Activated naive CD4-positive, alpha-beta T cell treated with anti-CD3 and anti-CD28 coated beads, Interleukin-2, amount 50 U/mL, for 24 hours (primary cell): Measurements from ENCODE around the gene HNRNPL.
"Not testable (repeated sequence)": the region's sequence is repeated elsewhere in the genome, so short reads cannot be mapped to it uniquely, and the experiment has no call there.

Experiments
- H3K27ac Mint-ChIP-seq: one replicate; pipeline ENCODE4 v1.8.0; 2021; ENCODE audit warnings: mild to moderate bottlenecking, mixed read lengths
- H3K27me3 Mint-ChIP-seq: one replicate; pipeline ENCODE4 v1.8.0; 2021; ENCODE audit warnings: mixed read lengths
- H3K36me3 Mint-ChIP-seq: one replicate; pipeline ENCODE4 v1.8.0; 2021; ENCODE audit warnings: mixed read lengths
- H3K4me1 Mint-ChIP-seq: one replicate; pipeline ENCODE4 v1.8.0; 2021; ENCODE audit warnings: mixed read lengths
- H3K4me3 Mint-ChIP-seq: one replicate; pipeline ENCODE4 v1.8.0; 2021; ENCODE audit warnings: mild to moderate bottlenecking, mixed read lengths
- H3K9me3 Mint-ChIP-seq: one replicate; pipeline ENCODE4 v1.8.0; 2021; ENCODE audit warnings: mixed read lengths

HNRNPL gene

GRCh38 chr19:38877781-38878574 lies 28.2 kb upstream of the HNRNPL start, which contains the start of gene RINL:
TSS of gene RINL (minus strand) at chr19:38878275. CDS start at chr19:38876742, 1,533 bp downstream.
- Mint-ChIP-seq H3K4me1 (peaks cover 25% of the 10 kb centered on the region), H3K9me3 (no peaks in the 10 kb centered on the region), H3K4me3 (peak within 1 kb of the TSS; percentile 90), H3K27ac (peak within 1 kb of the TSS; percentile 86), H3K36me3 (peaks cover 3% of the 10 kb centered on the region), H3K27me3 (no peaks in the 10 kb centered on the region)

GRCh38 chr19:38875656-38876395 lies 26.0 kb upstream of the HNRNPL start:
- Mint-ChIP-seq H3K36me3 (peaks cover 3% of the 10 kb centered on the region), H3K4me1 (peaks cover 30% of the 10 kb centered on the region), H3K27me3 (no peaks in the 10 kb centered on the region), H3K27ac (no peak overlapping the region), H3K4me3 (peak overlapping the region; percentile 49), H3K9me3 (no peaks in the 10 kb centered on the region)

GRCh38 chr19:38873400-38873799 lies 23.6 kb upstream of the HNRNPL start:
- not testable (repeated sequence) for H3K9me3 Mint-ChIP-seq, H3K4me3 Mint-ChIP-seq, H3K36me3 Mint-ChIP-seq, H3K27me3 Mint-ChIP-seq
- H3K4me1 Mint-ChIP-seq: peaks cover 45% of the 10 kb centered on the region
- peak overlapping the region; percentile 76 for H3K27ac Mint-ChIP-seq

- Mint-ChIP-seq H3K27ac (peak overlapping the region; percentile 77), H3K4me3 (peak overlapping the region; percentile 92), H3K27me3 (no peaks in the 10 kb centered on the region), H3K36me3 (peaks cover 5% of the 10 kb centered on the region), H3K9me3 (no peaks in the 10 kb centered on the region), H3K4me1 (peaks cover 38% of the 10 kb centered on the region)
These were observed 20.8 kb upstream of the HNRNPL start for GRCh38 chr19:38870612-38871011.

- H3K27me3 Mint-ChIP-seq: no peaks in the 10 kb centered on the region
- H3K4me1 Mint-ChIP-seq: peaks cover 42% of the 10 kb centered on the region
- peaks cover 5% of the 10 kb centered on the region for H3K36me3 Mint-ChIP-seq
- peak overlapping the region; percentile 93 for H3K27ac Mint-ChIP-seq
- H3K9me3 Mint-ChIP-seq: no peaks in the 10 kb centered on the region
- peak overlapping the region; percentile 92 for H3K4me3 Mint-ChIP-seq
These were observed 20.2 kb upstream of the HNRNPL start for GRCh38 chr19:38869836-38870607.

GRCh38 chr19:38869160-38869835 lies 19.5 kb upstream of the HNRNPL start:
- Mint-ChIP-seq H3K36me3 (peaks cover 5% of the 10 kb centered on the region), H3K9me3 (no peaks in the 10 kb centered on the region), H3K27me3 (no peaks in the 10 kb centered on the region), H3K4me1 (peaks cover 49% of the 10 kb centered on the region), H3K4me3 (peak overlapping the region; percentile 92), H3K27ac (peak overlapping the region; percentile 93)

- peak overlapping the region; percentile 92 for H3K4me3 Mint-ChIP-seq
- H3K9me3 Mint-ChIP-seq: no peaks in the 10 kb centered on the region
- H3K4me1 Mint-ChIP-seq: peaks cover 51% of the 10 kb centered on the region
- H3K36me3 Mint-ChIP-seq: peaks cover 5% of the 10 kb centered on the region
- peak overlapping the region; percentile 77 for H3K27ac Mint-ChIP-seq
- no peaks in the 10 kb centered on the region for H3K27me3 Mint-ChIP-seq
These were observed 18.8 kb upstream of the HNRNPL start for GRCh38 chr19:38868551-38868950.

GRCh38 chr19:38867171-38867780 lies 17.5 kb upstream of the HNRNPL start:
- H3K27me3 Mint-ChIP-seq: no peaks in the 10 kb centered on the region
- H3K9me3 Mint-ChIP-seq: no peaks in the 10 kb centered on the region
- H3K27ac Mint-ChIP-seq: no peak overlapping the region
- peaks cover 2% of the 10 kb centered on the region for H3K36me3 Mint-ChIP-seq
- peaks cover 46% of the 10 kb centered on the region for H3K4me1 Mint-ChIP-seq
- H3K4me3 Mint-ChIP-seq: no peak overlapping the region

- Mint-ChIP-seq H3K4me1 (peaks cover 29% of the 10 kb centered on the region), H3K27ac (peak overlapping the region; percentile 59), H3K27me3 (no peaks in the 10 kb centered on the region)
These were observed 12.7 kb upstream of the HNRNPL start for GRCh38 chr19:38862321-38863059.

GRCh38 chr19:38861368-38861767 lies 11.6 kb upstream of the HNRNPL start:
- Mint-ChIP-seq H3K27me3 (no peaks in the 10 kb centered on the region), H3K9me3 (no peaks in the 10 kb centered on the region), H3K27ac (no peak overlapping the region), H3K4me1 (peaks cover 40% of the 10 kb centered on the region), H3K36me3 (no peaks in the 10 kb centered on the region), H3K4me3 (no peak overlapping the region)

More at GRCh38 chr19:38862321-38863059, 12.7 kb upstream of the HNRNPL start:
- H3K36me3 Mint-ChIP-seq: no peaks in the 10 kb centered on the region
- no peaks in the 10 kb centered on the region for H3K9me3 Mint-ChIP-seq
- no peak overlapping the region for H3K4me3 Mint-ChIP-seq

- not testable (repeated sequence) for H3K4me3 Mint-ChIP-seq, H3K36me3 Mint-ChIP-seq, H3K9me3 Mint-ChIP-seq, H3K27ac Mint-ChIP-seq, H3K27me3 Mint-ChIP-seq
- H3K4me1 Mint-ChIP-seq: peaks cover 29% of the 10 kb centered on the region
These were observed 9.9 kb upstream of the HNRNPL start for GRCh38 chr19:38859631-38860204.

- Mint-ChIP-seq H3K36me3 (no peaks in the 10 kb centered on the region), H3K9me3 (no peaks in the 10 kb centered on the region), H3K4me3 (no peak overlapping the region), H3K27me3 (no peaks in the 10 kb centered on the region), H3K27ac (peak overlapping the region; percentile 62), H3K4me1 (peaks cover 32% of the 10 kb centered on the region)
These were observed 7.0 kb upstream of the HNRNPL start for GRCh38 chr19:38856813-38857212.

GRCh38 chr19:38855751-38856150 lies 6.0 kb upstream of the HNRNPL start:
- H3K9me3 Mint-ChIP-seq, H3K27me3 Mint-ChIP-seq, H3K4me3 Mint-ChIP-seq, H3K27ac Mint-ChIP-seq, H3K36me3 Mint-ChIP-seq: not testable (repeated sequence)
- peaks cover 39% of the 10 kb centered on the region for H3K4me1 Mint-ChIP-seq

GRCh38 chr19:38854961-38855360 lies 5.2 kb upstream of the HNRNPL start:
- not testable (repeated sequence) for H3K9me3 Mint-ChIP-seq, H3K4me3 Mint-ChIP-seq, H3K27me3 Mint-ChIP-seq, H3K36me3 Mint-ChIP-seq
- Mint-ChIP-seq H3K27ac (peak overlapping the region; percentile 84), H3K4me1 (peaks cover 39% of the 10 kb centered on the region)
